Central memory CD4-positive, alpha-beta T cell (primary cell): ENCODE measurements around the gene SGTA.

ENCODE experiments used
- DNase-seq: peaks from one replicate; pipeline ENCODE4 v3.0.0; 2022

SGTA gene

DNA sequence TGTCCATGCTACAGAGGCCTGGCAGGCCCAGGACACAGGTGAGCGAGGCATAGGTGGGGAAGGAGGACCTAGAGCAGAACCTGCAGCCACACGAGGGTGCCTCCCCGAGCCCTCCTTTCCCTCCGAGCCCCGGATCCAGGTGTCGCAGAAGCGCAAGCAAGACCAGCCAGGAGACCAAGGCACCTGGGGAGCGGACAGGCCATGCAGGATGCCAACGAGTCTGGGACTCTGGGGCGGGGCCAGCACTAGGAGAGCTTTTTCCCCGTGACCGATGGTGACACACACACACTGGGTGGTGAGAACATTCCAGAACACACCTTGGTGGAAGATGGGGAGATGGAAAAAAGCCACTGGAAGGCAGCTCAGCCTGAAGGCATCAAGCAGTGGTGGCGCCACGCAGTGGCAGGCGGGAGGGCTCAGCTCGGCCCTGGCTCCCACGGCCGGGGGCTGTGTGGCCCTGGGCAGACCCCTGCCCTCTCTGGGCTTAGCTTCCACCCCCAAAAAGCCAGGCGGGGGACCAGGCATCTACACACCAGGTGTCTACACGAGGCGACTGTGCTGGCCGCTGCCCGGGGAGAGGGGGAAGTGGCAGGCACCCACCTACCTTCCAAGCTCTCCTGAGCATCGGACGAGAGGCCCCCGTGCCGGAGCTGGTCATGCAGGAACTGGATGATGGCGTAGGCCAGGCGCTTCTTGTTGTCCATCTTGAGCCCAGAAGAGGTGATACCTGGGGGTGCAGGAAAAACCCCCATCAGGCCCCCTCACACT, 14.5 kb downstream of the SGTA start:
- DNase-seq: no peak

DNA sequence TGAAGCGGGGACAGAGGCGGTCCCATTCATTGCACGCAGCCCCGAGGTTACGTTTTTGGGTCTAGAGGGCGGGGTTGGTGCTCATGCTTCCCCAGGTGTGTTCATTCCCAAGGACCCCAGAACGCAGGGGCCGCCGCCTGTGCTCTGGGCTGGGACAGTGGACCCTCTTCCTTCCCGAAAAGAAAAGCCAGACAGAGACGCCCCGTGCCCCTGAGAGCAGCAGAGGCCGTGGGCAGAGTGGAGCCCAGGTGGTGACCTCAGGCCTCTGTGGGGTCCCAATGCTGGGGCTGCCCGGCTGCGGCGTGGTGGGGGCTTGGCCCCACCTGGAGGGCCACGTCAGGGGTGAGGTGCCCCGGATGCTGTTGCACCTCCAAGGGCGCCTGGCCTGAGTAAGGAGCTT, 15.4 kb downstream of the SGTA start:
- DNase-seq: no peak

DNA sequence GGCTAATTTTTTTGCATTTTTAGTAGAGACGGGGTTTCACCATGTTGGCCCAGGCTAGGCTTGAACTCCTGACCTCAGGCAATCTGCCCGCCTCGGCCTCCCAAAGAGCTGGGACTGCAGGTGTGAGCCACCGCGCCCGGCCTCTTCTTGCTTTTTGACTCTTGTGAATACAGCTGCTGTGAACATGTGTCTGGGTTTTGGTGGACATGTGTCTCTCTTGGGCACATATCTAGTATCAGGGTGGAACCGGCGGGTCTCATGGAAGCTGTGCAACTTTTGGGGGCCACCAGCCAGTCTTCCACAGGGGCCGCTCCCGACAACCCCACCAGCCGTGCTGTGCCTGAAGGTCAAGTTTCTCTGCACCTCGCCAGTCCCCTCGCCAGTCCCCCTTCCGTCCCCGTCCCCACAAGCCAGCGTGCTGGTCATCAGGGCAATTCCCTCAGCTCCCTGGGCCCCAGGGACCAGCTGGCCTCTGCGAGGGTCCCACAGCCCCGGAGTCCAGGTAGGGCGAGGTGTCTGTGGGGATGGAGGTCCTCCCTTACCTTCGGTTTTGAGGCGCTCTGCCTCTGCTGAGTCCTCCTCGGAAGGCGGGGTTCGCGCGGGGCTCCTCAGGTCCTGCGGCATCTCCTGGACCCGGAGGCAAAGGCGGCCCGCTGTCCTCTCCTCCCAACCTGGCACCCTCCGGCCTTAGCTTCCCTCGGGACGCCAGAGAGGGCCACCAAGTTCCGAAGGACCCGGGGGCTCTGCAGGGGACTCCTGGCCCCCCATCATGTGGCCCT, 16.3 kb downstream of the SGTA start:
- no peak for DNase-seq

DNA sequence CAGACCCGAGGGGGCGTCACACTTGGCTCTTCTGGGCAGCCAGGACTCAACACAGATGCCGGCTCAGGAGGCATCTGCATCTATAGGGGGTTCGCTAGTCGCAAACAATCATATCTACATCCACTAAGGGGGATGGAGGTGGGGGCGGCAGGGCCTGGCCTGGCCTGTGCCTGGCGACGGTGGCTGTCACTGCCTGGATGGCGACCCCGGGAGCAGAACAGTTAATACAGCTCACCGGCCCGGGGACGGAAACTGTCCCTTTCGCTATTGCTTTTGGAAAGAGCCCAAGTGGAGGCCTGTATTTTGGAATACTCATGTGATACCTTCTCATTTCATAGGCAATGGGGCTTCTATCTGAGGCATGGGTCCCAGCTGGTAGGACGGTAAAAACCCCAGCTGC, 17.7 kb downstream of the SGTA start:
- no peak for DNase-seq

DNA sequence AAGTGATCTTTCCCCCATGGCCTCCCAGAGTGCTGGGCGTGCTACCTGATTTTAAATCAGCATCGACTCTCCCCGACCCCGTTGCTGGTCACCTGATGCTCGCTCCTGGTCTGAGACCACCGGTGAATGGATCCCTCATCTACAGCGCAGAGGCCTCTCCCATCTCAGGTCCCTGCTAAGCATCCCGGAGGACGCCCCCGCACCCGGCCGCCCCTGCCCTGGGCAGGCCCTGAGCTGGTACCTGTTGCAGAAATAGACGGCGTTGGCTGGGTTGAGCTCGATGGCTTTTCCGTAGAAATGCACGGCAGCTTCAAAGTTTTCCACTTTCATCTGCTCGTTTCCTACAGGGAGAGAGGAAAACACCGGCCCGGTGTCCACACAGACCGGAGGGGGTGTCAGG, 18.1 kb downstream of the SGTA start:
- DNase-seq: no peak

DNA sequence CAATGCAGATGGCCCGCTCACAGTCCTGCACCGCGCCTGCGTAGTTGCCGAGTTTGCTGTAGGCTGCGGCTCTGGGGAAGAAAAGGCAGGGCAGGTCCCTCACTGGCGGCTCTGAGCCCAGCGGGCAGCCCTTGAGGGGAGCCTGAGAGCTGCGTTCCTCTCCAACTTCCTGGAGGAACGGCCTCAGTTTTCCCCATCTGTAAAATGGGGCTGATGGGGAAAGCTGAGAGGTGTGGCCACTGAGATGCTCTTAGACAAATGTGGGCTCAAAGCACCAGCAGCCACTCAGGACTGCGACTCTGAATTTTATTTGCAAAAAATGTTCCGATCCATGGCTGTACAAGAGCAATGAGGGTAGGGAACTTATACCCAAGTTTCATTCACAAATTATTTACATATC, 19.4 kb downstream of the SGTA start:
- DNase-seq: no peak

DNA sequence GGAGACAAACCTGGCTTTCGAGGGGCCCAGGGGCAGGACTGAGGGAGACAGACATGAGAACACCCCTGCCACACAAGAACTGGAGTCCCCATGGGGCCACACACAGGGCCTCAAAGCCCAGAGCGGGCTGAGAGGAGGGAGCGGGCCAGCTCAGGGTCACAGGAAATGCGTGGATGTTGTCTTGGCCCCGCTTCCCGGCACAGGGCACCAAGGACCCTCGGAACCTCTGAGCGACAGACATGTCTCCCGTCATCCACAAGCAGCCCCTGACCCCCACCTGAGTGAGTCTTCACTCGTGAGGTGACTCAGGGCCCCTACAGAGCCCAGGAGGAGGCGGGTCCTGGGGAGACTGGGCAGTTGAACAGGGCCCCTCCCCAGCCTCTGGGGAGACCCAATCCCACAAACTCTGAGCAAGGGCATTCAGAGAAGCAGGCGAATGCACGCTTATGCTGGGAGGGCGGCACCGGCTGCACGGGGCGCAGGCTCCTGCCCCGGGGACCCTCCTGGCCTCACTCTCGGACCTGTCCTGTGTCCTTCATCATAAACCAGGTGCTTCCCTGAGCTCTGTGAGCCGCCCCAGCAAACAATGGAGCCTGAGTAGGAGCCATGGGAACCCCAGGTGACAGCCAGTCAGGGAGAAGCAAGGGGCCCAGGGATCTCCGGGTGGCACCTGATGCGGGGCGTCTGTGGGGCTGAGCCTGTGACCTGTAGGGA, 20.1 kb downstream of the SGTA start:
- DNase-seq: no peak

DNA sequence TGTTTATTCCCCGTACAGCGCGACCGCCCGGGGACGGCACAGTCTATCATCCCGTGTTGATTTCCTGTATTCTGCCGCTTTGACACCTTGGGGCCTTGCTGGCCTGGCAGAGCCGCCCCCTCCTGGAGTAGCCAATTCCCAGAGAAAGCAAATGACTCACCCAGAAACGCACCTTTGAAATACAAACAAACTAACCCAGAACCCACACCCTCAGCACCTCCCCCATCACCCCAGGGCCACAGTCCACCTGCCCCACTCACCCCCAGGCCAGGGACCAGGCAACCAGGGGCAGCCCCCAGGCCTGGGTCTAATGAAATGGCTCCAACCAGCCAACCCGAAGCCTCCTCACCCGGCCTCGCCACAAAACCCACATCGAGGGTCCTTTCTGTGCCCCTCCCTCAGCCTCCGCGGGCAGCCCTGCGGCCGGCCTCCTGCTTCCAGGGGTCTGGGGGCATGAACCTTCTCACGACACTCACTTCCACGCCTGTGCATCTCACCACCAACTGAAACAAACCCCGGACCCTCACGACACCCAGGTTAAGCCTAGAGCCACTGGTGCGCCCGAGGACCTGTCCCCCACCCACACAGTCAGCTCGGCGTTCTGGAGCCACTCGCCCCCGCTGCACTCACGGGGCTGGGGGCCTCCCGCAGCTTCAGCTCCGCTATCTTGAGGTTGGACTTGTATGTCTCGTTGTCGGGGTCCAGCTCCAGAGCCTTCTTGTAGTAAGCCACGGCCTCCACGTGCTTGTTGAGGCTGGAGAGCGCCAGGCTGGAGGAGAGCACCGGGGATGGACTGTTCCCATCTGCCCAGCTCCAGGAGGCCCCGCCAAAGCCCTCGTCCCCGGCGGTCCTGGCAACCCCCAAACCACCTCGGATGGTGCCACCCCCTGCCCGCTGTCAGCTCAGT, 20.9 kb downstream of the SGTA start:
- DNase-seq: no peak

DNA sequence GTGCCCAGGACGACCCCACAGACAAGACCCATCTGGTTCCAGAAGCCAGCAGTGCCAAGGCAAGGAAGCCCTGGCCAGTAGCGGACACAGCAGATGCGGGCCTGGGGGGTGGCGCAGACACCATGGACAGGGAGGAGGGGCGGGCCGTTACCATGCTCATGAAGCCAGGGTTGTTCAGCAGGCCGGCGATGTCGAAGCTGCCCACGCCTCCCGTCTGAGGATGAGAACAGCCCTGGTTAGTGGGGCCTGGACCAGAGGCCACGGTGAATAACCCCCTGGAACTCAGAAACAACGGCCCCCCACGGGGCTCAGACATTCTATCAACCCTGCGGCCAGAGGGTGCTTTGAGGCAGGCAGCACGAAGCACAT, 21.8 kb downstream of the SGTA start:
- DNase-seq: no peak

DNA sequence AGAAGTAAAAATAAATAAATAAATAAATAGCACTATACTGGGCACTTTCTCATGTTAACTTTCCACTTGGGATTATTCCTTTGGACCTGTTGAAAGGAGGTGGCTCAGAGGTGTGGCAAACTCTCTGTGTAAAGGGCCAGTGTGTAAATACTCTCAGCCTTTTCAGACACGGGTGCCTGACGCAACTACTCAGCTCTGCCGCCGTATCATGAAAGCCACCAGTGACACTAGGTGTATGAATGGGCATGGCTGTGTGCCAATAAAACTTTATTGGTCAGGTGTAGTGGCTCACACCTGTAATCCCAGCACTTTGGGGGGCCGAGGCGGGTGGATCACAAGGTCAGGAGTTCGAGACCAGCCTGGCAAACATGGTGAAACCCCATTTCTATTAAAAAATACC, 23.1 kb downstream of the SGTA start:
- no peak for DNase-seq

DNA sequence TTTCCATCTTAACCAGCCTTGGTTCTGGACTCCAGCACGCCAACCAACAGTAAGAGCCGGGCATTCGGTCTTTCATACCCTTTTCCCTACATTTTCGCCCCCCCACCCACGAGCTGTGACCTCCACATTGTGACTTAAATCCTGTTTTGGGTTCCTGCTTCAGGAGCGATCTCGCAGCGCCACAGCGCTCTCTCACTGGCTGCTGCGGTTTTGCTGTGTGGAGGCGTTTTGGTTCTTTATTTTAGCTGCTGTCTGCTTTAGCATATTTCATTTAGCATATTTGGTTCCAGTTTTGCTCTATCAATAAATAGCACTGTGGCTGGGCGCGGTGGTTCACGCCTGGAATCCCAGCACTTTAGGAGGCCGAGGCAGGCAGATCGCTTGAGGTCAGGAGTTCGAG, 23.7 kb downstream of the SGTA start:
- DNase-seq: no peak

DNA sequence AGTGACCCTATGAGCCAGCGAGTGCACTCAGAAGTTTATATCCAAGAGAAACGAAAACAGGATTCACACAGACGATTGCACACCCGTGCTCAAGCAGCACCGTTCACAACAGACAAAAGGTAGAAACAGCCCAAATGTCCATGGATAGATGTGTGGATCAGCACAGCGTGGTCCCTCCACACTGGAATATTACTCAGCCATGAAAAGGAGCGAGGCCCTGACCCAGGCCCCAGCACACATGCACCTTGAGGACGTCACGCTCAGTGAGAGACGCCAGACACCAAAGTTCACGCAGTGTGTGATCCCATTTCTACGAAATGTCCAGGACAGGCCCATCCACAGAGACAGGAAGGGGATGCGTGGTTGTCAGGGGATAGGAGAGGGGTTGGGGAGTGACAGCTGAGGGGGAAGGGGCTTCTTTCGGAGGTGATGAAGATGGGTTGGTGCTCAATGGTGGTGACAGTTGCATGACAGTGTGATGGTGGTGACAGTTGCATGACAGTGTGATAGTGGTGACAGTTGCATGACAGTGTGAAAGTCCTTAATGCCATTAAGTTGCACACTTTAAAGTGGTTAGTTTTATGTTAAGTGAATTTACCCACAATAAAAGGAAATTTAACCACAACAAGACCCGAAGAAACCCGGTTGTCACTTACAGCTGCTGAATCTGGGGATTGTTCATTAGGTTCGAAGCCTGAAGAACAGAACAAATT, 24.3 kb downstream of the SGTA start:
- no peak for DNase-seq

DNA sequence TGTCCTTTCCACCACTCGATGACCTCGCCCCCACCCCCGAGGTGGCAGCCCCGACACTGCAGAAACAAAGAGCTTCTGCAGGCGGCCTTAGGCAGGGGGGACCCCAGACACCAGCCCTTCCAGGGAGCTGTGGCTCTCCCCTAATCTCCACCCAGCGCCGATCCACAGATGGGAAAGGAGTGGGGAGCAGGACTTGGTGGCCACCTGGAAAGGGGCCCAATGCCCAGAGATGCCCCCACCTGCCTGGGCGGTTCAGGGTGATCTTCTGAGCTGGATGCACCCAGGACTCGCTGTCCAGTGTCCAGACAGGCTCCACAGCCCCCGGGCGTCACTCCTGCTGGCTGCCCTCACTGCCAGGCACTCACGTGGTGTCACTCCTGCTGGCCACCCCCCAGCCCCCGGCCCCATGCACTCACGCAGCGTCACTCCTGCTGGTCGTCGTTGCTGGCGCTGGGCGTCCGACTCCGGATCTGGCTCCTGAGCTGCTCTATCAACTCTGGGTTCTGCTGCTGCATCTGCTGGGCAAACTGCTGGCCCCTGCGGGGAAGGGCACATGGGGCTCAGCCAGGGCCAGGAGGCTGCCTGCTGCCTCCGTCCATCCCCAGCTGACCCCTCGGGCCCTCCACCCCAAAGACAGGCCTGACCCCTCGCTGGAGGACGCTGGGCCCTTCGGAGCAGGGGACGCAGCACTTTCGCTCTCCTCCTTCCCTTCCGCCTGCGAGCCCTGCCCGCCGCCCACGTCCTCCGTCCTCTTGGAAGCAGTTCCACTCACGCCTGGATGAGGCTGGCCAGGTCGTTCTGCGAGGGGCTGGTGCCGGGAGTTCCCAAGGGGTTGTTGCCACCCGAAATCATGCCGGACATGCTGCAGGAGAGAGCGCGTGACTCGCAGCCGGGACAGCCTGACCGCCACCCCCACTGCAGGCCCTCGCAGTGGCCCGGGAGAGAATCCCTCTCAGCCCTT, 25.9 kb downstream of the SGTA start:
- no peak for DNase-seq

DNA sequence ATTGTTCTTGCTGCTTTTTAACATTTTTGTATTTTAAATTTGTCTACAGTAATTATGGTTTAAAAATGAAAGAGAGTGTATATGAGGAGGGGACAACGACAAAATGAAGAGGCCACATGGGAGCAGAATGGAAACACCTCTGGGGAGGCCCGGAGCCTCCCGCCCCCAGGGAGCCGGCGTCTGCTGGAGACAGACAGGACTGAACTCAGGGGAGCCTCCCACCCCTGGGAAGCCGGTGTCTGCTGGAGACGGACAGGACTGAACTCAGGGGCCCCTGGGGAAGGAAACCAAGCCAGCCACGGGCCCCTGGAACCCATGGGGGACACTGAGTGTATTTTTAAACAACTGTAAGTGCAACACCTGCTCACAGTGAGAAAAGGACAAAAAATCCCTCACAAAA, 26.6 kb downstream of the SGTA start:
- no peak for DNase-seq

DNA sequence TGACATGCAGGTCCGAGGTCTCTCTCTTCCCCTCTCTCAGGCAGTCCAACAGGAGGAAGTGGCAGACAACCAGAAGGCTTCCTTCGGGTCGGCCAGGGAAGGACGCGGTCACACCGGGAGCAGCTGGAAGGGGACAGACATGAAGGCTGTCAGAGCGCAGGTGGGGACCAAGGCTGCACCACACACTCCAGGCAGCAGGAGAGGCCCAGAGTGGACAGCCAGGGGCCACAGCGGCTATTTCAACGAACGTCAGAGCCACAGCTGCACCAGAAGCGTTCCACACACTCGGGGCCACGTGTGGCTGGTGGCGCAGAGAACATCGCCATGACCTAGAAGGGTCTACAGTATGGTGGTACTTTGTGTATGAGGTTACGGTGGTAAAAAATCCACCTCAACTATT, 27.3 kb downstream of the SGTA start:
- DNase-seq: no peak

DNA sequence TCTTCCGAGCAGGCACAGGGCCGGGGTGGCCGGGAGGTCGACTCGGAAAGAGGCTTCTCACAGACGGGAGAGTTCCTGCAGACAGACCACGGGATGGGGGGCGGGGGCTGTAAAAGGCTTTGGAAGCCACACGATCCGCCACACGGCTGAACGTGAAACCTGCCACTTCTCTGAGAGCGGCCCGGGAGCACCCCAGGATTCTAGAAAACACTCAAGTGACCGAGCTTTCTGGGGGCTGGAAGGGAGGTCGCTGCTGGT, 27.7 kb downstream of the SGTA start:
- DNase-seq: no peak

DNA sequence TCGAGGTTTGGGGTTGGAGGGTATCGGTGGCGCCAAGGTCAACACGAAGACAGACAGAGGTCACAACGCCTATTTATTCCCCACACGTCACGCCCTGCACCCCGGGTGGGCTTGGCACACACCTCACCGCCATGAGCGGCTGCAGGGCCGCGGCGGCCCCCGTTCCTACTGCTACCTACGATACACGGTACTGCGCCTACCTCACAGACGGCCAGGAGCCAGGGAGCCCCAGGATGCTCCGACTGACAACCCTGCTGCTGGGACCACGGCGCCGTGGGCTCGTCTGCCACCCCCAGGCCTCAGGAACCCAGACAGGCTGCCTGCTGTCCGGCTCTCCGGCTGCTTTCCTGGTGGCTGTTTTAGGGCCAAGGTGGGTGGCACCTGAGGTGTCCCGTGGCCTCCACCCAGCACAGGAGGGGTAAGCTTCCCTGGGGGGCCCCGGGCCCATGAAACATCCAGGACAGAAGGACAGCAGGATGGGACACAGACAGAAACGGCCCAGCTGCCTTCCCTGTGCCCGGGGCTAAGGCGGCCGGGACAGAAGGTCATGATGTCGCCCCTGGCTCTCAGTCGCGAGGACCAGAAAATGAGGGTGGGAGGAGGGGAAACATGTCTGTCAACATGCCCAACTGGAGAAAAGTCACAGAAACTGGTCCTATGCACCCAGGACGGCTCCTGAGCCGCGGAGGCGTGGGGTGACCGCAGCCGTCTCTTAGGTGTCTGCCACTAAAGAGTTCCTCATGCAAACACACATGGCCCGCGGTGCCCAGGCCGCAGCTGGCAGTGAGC, 28.2 kb downstream of the SGTA start:
- no peak for DNase-seq

DNA sequence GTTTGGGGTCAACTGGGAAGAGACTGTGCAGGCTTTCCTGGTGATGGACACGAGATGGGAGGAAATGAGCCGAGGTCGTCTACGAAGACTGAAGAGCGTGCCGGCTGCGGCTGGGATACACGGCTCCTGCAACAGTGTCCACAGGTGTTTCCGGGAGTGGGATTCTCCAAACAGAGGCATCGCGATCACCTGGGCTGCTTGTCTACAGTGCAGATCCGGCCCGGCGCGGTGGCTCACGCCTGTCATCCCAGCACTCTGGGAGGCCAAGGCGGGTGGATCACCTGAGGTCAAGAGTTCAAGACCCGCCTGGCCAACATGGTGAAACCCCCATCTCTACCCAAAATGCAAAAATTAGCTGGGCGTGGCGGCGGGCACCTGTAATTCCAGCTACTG, 31.6 kb downstream of the SGTA start:
- DNase-seq: no peak

DNA sequence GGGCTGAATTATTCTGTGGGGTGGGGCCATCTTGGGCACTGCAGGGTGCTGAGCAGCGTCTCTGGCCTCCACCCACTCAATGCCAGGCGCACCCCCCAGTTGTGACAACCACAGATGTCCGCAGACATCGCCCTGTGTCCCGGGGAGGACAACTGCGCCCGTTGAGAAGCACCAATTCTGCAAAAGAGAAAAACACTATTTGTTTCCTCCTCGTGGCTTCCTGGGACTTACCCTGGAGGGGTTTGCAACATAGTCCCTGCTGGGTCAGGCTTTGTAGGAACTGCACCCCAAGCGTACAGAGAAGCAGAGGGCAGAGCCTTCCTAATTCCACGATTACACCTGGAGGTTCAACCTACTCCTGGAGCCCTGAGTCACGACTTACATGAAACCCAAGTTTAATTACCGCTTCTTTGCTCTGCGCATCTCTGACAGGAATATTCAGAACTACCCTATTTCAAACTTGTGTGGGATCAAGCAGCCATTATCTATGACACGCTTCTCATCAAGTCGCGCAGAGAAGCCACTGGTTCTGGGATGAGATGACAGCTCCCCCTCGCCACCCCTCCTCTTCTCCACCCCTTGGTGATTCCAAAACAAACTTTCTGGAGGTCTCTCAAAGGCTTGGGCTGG, 32.1 kb downstream of the SGTA start:
- DNase-seq: no peak

DNA sequence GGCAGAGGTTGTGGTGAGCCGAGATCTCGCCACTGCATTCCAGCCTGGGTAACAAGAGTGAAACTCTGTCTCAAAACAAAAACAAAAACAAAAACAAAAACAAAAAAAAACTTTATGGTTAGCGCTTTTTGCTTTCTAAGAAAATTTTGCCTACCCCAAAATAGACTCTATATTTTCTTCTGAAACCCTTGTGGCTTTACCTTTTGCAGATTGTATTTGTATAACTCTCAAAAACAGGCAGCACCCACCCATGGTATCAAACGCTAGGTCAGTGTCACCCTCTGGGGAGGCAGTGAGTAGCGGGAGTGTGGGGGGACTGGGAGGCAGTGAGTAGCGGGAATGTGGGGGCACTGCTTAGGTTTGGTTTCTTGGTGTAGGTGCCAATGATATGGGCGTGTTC, 35.7 kb downstream of the SGTA start:
- DNase-seq: no peak
